ENCODE measurements around the gene IQCE. TPM values are rescaled to one million over a fixed set of nuclear protein-coding genes. Genes with fewer than 3 reads are reported as not detected.

Gene IQCE
- total and polyA plus RNA-seq, 2 donors (not counting 1 experiment from before 2014, with no cell fraction given): 3.5 to 9.5 TPM

DNA sequence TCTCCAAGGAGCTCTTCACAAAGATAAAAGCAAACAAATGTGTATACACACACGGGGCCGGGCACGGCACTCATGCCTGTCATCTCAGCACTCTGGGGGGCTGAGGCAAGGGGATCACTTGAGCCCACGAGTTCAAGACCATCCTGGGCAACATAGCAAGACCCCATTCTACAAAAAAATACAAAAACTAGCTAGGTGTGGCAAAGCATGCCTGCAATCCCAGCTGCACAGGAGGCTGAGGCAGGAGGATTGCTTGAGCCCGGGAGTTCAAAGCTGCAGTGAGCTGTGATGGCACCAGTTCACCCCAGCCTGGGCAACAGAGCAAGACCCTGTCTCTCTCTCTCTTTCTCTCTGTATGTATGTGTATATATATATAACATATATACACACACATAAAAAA lies 95.3 kb downstream of the IQCE start:
- TF ChIP-seq EZH2 (IDR thresholded peaks at IDR 0.05; ENCODE audit: borderline replicate concordance, insufficient read depth, low read depth, low read length, poor library complexity, severe bottlenecking): no peak
- TF ChIP-seq, protein P1, sequence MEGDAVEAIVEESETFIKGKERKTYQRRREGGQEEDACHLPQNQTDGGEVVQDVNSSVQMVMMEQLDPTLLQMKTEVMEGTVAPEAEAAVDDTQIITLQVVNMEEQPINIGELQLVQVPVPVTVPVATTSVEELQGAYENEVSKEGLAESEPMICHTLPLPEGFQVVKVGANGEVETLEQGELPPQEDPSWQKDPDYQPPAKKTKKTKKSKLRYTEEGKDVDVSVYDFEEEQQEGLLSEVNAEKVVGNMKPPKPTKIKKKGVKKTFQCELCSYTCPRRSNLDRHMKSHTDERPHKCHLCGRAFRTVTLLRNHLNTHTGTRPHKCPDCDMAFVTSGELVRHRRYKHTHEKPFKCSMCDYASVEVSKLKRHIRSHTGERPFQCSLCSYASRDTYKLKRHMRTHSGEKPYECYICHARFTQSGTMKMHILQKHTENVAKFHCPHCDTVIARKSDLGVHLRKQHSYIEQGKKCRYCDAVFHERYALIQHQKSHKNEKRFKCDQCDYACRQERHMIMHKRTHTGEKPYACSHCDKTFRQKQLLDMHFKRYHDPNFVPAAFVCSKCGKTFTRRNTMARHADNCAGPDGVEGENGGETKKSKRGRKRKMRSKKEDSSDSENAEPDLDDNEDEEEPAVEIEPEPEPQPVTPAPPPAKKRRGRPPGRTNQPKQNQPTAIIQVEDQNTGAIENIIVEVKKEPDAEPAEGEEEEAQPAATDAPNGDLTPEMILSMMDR (IDR thresholded peaks at IDR 0.05): no peak
- DNase-seq (no peak), ATAC-seq (ENCODE audit: low read depth) (no peak)
- Mint-ChIP-seq H3K4me1 (no peaks in the 10 kb centered on the region), H3K27me3 (no peaks in the 10 kb centered on the region), H3K27ac (no peak overlapping the region), H3K4me3 (no peak overlapping the region), H3K9me3 (ENCODE audit: insufficient read depth) (no peaks in the 10 kb centered on the region)
- intact Hi-C loops (cut with micrococcal nuclease): no loop called here
- Histone ChIP-seq H3K4me3 (ENCODE audit: control extremely low read depth in 1 of 5, extremely low read depth in 1 of 5, insufficient read depth in 1 of 5, low read depth in 2 of 5, low read length in 4 of 5) (no peak overlapping the region), H3K9me3 (ENCODE audit: control extremely low read depth in 1 of 3, control insufficient read depth in 2 of 3, insufficient read depth in 1 of 3, low read length in 2 of 3) (no peaks in the 10 kb centered on the region), H3K79me2 (ENCODE audit: control insufficient read depth, insufficient read depth, low read length) (peaks cover 4% of the 10 kb centered on the region), H3K4me2 (replicated peaks; ENCODE audit: low read depth, low read length, poor library complexity, severe bottlenecking) (no peak overlapping the region), H3K27ac (ENCODE audit: low read length in 2 of 2) (no peak overlapping the region), H3K9ac (ENCODE audit: low read length) (no peak overlapping the region), H3K36me3 (replicated peaks in 1 of 2; ENCODE audit: control extremely low read depth in 1 of 2, control insufficient read depth in 1 of 2, extremely low read depth in 1 of 2, insufficient read depth in 2 of 2, low read length in 1 of 2) (peaks cover 0 to 18% of the 10 kb centered on the region in 2 experiments), H3K27me3 (replicated peaks in 1 of 4; ENCODE audit: control extremely low read depth in 1 of 4, control insufficient read depth in 3 of 4, insufficient read depth in 4 of 4, low read length in 3 of 4) (no peaks in the 10 kb centered on the region), H4K20me1 (ENCODE audit: control insufficient read depth, insufficient read depth, low read length, poor library complexity, severe bottlenecking) (no peaks in the 10 kb centered on the region), H2AFZ (ENCODE audit: insufficient read depth, low read depth, low read length, poor library complexity, severe bottlenecking) (no peak overlapping the region), H3K4me1 (ENCODE audit: control insufficient read depth in 2 of 2, insufficient read depth in 2 of 2, low read length in 2 of 2) (no peaks in the 10 kb centered on the region)
- WGBS (ENCODE audit: insufficient coverage): 89% methylated on average over 3 of the region's 5 CpGs
- ChIA-PET POLR2A (no interaction called here), CTCF (interaction anchor here (0.6 to 2.1 kb wide), 6 partner anchors 17 to 306 kb away, joined by 3 to 6 read pairs (median 4); no protein-coding TSS in a partner anchor)

GRCh38 chr7:2655870-2656614 lies 97.3 kb downstream of the IQCE start:
- H3K4me1 Mint-ChIP-seq: no peaks in the 10 kb centered on the region
- POLR2A ChIA-PET: no interaction called here
- no peak overlapping the region for H3K27ac Mint-ChIP-seq
- no peaks in the 10 kb centered on the region for H3K27me3 Mint-ChIP-seq
- no peaks in the 10 kb centered on the region for H3K27me3 ChIP-seq (replicated peaks in 1 of 4; ENCODE audit: control extremely low read depth in 1 of 4, control insufficient read depth in 3 of 4, insufficient read depth in 4 of 4, low read length in 3 of 4)
- ATAC-seq (ENCODE audit: low read depth) (no peak), DNase-seq (no peak)
- H3K36me3 ChIP-seq (replicated peaks in 1 of 2; ENCODE audit: control extremely low read depth in 1 of 2, control insufficient read depth in 1 of 2, extremely low read depth in 1 of 2, insufficient read depth in 2 of 2, low read length in 1 of 2): peaks cover 0 to 13% of the 10 kb centered on the region in 2 experiments
- TF ChIP-seq EZH2 (IDR thresholded peaks at IDR 0.05; ENCODE audit: borderline replicate concordance, insufficient read depth, low read depth, low read length, poor library complexity, severe bottlenecking): no peak
- TF ChIP-seq, protein P1 (IDR thresholded peaks at IDR 0.05): no peak
- H3K9ac ChIP-seq (ENCODE audit: low read length): no peak overlapping the region
- H3K4me2 ChIP-seq (replicated peaks; ENCODE audit: low read depth, low read length, poor library complexity, severe bottlenecking): no peak overlapping the region
- H3K4me3 ChIP-seq (ENCODE audit: control extremely low read depth in 1 of 5, extremely low read depth in 1 of 5, insufficient read depth in 1 of 5, low read depth in 2 of 5, low read length in 4 of 5): no peak overlapping the region
- H3K9me3 Mint-ChIP-seq (ENCODE audit: insufficient read depth): no peaks in the 10 kb centered on the region
- no peak overlapping the region for H3K4me3 Mint-ChIP-seq
- 96% methylated on average over 28 of the region's 29 CpGs for WGBS (ENCODE audit: insufficient coverage)
- H3K79me2 ChIP-seq (ENCODE audit: control insufficient read depth, insufficient read depth, low read length): peaks cover 4% of the 10 kb centered on the region
- no peak overlapping the region for H2AFZ ChIP-seq (ENCODE audit: insufficient read depth, low read depth, low read length, poor library complexity, severe bottlenecking)
- intact Hi-C loops (cut with micrococcal nuclease): no loop called here
- no peaks in the 10 kb centered on the region for H4K20me1 ChIP-seq (ENCODE audit: control insufficient read depth, insufficient read depth, low read length, poor library complexity, severe bottlenecking)
- H3K9me3 ChIP-seq (ENCODE audit: control extremely low read depth in 1 of 3, control insufficient read depth in 2 of 3, insufficient read depth in 1 of 3, low read length in 2 of 3): no peaks in the 10 kb centered on the region
- H3K27ac ChIP-seq (ENCODE audit: low read length in 2 of 2): no peak overlapping the region
- CTCF ChIA-PET: interaction anchor here (1.5 kb wide), 1 partner anchor 54 kb away, joined by 3 read pairs; no protein-coding TSS in a partner anchor
- H3K4me1 ChIP-seq (ENCODE audit: control insufficient read depth in 2 of 2, insufficient read depth in 2 of 2, low read length in 2 of 2): no peaks in the 10 kb centered on the region
